ENCODE results near the gene MEIOB.
"Not testable (repeated sequence)": the region's sequence is repeated elsewhere in the genome, so short reads cannot be mapped to it uniquely, and the experiment has no call there.

MEIOB gene

DNA sequence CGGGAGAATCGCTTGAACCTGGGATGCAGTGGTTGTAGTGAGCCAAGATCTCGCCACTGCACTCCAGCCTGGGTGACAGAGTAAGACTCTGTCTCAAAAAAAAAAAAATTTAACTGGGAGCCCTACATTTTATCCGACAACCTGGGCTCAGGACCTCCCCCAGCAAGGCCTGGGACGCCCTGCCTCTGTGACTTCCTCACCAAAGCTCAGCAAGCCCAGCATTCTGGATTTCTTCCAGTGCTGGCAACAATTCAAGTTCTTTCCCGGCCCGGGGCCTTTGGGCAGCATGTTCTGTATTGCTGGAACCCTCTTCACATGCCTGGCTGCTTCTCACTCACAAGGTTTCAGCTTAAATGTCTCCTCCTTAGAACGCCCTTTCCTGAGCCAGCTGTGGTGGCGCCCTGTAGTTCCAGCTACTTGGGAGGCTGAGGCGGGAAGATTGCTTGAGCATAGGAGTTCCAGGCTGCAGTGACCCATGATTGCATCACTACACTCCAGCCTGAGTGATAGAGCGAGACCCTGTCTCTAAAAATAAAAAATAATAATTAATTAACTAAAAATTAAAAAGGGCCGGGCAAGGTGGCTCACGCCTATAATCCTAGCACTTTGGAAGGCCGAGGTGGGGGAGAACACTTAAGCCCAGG lies 15.9 kb upstream of the MEIOB start:
- no peak for DNase-seq (ENCODE audit: low spot score)
- TF ChIP-seq, protein P1, sequence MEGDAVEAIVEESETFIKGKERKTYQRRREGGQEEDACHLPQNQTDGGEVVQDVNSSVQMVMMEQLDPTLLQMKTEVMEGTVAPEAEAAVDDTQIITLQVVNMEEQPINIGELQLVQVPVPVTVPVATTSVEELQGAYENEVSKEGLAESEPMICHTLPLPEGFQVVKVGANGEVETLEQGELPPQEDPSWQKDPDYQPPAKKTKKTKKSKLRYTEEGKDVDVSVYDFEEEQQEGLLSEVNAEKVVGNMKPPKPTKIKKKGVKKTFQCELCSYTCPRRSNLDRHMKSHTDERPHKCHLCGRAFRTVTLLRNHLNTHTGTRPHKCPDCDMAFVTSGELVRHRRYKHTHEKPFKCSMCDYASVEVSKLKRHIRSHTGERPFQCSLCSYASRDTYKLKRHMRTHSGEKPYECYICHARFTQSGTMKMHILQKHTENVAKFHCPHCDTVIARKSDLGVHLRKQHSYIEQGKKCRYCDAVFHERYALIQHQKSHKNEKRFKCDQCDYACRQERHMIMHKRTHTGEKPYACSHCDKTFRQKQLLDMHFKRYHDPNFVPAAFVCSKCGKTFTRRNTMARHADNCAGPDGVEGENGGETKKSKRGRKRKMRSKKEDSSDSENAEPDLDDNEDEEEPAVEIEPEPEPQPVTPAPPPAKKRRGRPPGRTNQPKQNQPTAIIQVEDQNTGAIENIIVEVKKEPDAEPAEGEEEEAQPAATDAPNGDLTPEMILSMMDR (IDR thresholded peaks at IDR 0.05; ENCODE audit: extremely low read depth, insufficient read depth, missing control alignments) = no peak
- in situ Hi-C loops (cut with MboI; ENCODE audit: low pct_unique_long_range_greater_than_20kb, low sequenced_read_pairs, unreplicated experiment) = no loop called here

DNA sequence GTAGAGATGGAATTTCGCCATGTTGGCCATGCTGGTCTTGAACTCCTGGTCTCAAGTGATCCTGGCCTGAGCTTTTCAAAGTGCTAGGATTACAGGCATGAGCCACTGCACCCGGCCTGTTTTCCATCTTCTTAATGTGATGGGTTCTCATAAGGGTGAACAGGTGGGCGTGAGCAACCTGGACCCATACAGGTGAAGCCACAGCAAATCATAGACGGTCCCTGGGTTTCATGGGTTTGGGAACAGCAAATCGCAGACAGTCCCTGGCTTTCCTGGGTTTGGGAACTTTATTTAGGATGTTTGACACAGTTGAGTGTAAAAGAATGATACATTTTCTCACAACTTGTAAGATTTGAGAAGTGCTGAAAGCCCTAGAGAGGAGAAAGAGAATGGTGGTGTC lies 12.9 kb upstream of the MEIOB start:
- no peak for DNase-seq (ENCODE audit: low spot score)
- in situ Hi-C loops (cut with MboI; ENCODE audit: low pct_unique_long_range_greater_than_20kb, low sequenced_read_pairs, unreplicated experiment) = no loop called here
- TF ChIP-seq, protein P1 (IDR thresholded peaks at IDR 0.05; ENCODE audit: extremely low read depth, insufficient read depth, missing control alignments) = no peak

DNA sequence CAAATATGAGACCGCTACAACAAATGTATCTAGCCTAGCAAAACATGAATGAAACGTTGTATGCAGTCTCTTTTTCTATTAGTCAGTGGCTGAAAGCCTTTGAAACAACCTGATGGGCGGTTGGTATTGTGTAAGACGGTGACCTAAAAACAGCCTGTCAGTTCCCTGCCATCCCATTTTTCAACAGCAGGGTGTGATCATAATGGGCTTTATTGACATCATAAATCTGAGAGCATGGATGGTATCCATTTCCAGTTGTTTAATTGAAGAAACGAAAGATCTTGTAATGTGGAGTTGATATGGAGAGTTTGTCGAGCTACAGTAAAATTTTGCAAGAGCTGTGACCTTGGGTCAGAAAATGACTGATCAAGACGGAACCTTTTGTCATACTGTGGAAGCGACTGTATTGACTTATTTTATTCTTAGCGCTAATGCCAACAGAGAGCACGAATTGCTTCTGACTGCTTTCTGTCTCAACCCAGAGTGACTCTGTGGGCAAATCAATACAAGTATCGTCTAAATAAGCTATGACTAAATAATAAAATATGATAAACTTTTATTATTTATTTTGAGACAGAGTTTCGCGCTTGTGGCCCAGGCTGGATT lies 12.3 kb upstream of the MEIOB start:
- in situ Hi-C loops (cut with MboI; ENCODE audit: low pct_unique_long_range_greater_than_20kb, low sequenced_read_pairs, unreplicated experiment) = no loop called here
- TF ChIP-seq, protein P1 (IDR thresholded peaks at IDR 0.05; ENCODE audit: extremely low read depth, insufficient read depth, missing control alignments) = no peak
- DNase-seq (ENCODE audit: low spot score) = no peak

DNA sequence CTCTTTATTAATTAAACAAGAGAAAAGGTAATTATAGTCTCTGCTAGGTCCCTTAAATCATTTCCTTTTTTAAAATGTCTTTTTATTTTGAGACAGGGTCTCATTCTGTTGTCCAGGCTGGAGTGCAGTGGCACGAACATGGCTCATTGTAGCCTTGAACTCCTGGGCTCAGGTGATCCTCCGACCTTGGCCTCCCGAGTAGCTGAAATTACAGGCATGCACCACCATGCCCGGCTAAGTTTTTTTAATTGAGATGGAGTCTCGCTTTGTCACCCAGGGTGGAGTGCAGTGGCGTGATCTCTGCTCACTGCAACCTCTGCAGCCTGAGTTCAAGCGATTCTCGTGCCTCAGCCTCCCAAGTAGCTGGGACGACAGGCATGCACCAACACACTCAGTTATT lies 9.2 kb upstream of the MEIOB start:
- DNase-seq (ENCODE audit: low spot score); in situ Hi-C loops (cut with MboI; ENCODE audit: low pct_unique_long_range_greater_than_20kb, low sequenced_read_pairs, unreplicated experiment): not testable (repeated sequence)

DNA sequence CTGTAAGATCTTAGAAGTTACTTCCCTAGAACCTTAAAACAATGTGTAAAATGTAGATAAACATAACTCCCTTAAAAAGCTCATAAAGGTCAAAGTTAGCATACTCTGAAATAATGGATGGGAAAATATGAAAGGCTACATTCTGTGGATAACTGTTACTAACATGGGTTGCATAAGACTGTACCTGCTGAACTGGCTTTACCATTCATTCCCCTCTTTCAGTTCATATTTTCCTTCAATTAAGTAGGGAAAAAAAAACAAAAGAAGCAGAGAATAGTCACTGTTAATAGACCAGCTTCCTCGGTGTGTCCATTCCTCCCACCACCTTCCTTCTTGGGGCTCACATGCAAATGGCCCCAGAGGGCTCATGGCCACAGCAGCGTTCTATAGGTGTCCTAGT lies 7.5 kb upstream of the MEIOB start:
- in situ Hi-C loops (cut with MboI; ENCODE audit: low pct_unique_long_range_greater_than_20kb, low sequenced_read_pairs, unreplicated experiment) = no loop called here
- TF ChIP-seq, protein P1 (IDR thresholded peaks at IDR 0.05; ENCODE audit: extremely low read depth, insufficient read depth, missing control alignments) = no peak
- no peak for DNase-seq (ENCODE audit: low spot score)

DNA sequence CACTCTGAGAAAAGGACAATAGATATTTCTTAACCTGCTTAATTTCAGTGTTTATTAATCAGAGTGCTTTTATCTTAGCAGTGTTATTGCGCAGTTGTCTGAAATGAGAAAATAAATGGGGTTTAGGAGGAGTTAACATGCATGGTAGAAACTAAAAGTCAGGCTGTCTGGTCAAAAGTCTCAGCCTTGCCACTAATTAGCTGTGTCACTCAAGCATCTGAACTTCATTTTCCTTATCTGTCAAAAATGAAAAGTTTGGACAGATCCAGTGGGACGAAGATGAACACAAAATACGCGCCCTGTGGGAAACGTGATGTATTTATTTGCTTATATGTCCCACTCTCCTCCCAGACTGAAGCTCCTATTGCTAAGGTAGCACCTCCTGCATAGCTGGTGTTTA lies 6.3 kb upstream of the MEIOB start:
- TF ChIP-seq, protein P1 (IDR thresholded peaks at IDR 0.05; ENCODE audit: extremely low read depth, insufficient read depth, missing control alignments) = no peak
- DNase-seq (ENCODE audit: low spot score) = no peak

DNA sequence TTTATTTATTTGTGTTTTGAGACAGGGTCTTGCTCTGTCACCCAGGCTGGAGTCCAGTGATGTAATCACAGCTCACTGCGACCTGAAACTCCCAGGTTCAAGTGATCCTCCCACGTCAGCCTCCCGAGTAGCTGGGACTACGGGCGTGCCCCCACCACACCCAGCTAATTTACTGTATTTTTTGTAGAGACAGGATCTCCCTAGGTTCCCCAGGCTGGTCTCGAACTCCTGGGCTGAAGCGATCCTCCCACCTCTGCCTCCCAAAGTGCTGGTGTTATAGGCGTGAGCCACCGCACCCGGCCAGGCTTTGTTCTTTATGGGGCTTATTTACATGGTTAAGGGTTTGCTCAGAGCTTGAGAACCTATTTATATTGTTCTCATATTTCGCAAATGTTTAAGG lies 5.8 kb upstream of the MEIOB start:
- in situ Hi-C loops (cut with MboI; ENCODE audit: low pct_unique_long_range_greater_than_20kb, low sequenced_read_pairs, unreplicated experiment) = no loop called here
- no peak for DNase-seq (ENCODE audit: low spot score)
- TF ChIP-seq, protein P1 (IDR thresholded peaks at IDR 0.05; ENCODE audit: extremely low read depth, insufficient read depth, missing control alignments) = no peak

More for the DNA sequence above, 6.3 kb upstream of the MEIOB start:
- in situ Hi-C loops (cut with MboI; ENCODE audit: low pct_unique_long_range_greater_than_20kb, low sequenced_read_pairs, unreplicated experiment) = no loop called here

Measured in GM13977 (cell line).